H54 (cell line): Measurements from ENCODE around the gene SRRM4.

Experiments used
- DNase-seq: peaks from one replicate; pipeline ENCODE4 v3.0.0; 2011; ENCODE audit warnings: low spot score, mixed read lengths; ENCODE audit not compliant: insufficient read length
- FAIRE-seq: peaks from 3 replicates; lab custom pipeline; 2011; peaks lifted over from hg19 to GRCh38; lab: Jason Lieb, UNC
- POLR2A ChIP-seq: IDR thresholded peaks from 2 replicates; pipeline ENCODE4 v1.6.1; 2011; ENCODE audit warnings: low read depth, mild to moderate bottlenecking, low read length

SRRM4 gene

GRCh38 chr12:119179335-119180021, 198.1 kb downstream of the SRRM4 start:
- peak; percentile 19; the same call in 1 of the 2 replicates for TF ChIP-seq POLR2A
- peak; percentile 74 for DNase-seq
- no peak for FAIRE-seq

GRCh38 chr12:119180380-119181040, 199.2 kb downstream of the SRRM4 start:
- no peak for TF ChIP-seq POLR2A
- FAIRE-seq: no peak
- peak; percentile 29 for DNase-seq

- no peak for FAIRE-seq
- DNase-seq: no peak
- TF ChIP-seq POLR2A: no peak
Measured at GRCh38 chr12:119181202-119181601, 199.9 kb downstream of the SRRM4 start.

GRCh38 chr12:119181944-119182343, 200.6 kb downstream of the SRRM4 start:
- DNase-seq (no peak), FAIRE-seq (no peak)
- no peak for TF ChIP-seq POLR2A

- no peak for DNase-seq
- FAIRE-seq: no peak
- no peak for TF ChIP-seq POLR2A
Measured at GRCh38 chr12:119182701-119183493, 201.6 kb downstream of the SRRM4 start.

- TF ChIP-seq POLR2A: no peak
- DNase-seq: no peak
- FAIRE-seq: no peak
Measured at GRCh38 chr12:119183942-119184695, 202.8 kb downstream of the SRRM4 start.

GRCh38 chr12:119195256-119195655, 213.9 kb downstream of the SRRM4 start:
- TF ChIP-seq POLR2A: no peak
- FAIRE-seq (no peak), DNase-seq (no peak)

- FAIRE-seq (no peak), DNase-seq (no peak)
- TF ChIP-seq POLR2A: no peak
Measured at GRCh38 chr12:119198440-119198839, 217.1 kb downstream of the SRRM4 start.

- no peak for TF ChIP-seq POLR2A
- FAIRE-seq (no peak), DNase-seq (no peak)
Measured at GRCh38 chr12:119200601-119201000, 219.3 kb downstream of the SRRM4 start.

GRCh38 chr12:119201789-119202543, 220.6 kb downstream of the SRRM4 start:
- no peak for FAIRE-seq
- no peak for DNase-seq
- TF ChIP-seq POLR2A: no peak

- DNase-seq (no peak), FAIRE-seq (no peak)
- TF ChIP-seq POLR2A: no peak
Measured at GRCh38 chr12:119202544-119202943, 221.2 kb downstream of the SRRM4 start.

- no peak for TF ChIP-seq POLR2A
- FAIRE-seq (no peak), DNase-seq (no peak)
Measured at GRCh38 chr12:119204131-119204530, 222.8 kb downstream of the SRRM4 start.
